EL (cell line): ENCODE data around the gene PLXNA2.
A peak's percentile ranks its signal among the peaks of the same experiment; 100 is the strongest.

ENCODE experiments used
- DNase-seq: peaks from one replicate; pipeline ENCODE4 v3.0.0-alpha.2; 2016

Gene PLXNA2

DNA sequence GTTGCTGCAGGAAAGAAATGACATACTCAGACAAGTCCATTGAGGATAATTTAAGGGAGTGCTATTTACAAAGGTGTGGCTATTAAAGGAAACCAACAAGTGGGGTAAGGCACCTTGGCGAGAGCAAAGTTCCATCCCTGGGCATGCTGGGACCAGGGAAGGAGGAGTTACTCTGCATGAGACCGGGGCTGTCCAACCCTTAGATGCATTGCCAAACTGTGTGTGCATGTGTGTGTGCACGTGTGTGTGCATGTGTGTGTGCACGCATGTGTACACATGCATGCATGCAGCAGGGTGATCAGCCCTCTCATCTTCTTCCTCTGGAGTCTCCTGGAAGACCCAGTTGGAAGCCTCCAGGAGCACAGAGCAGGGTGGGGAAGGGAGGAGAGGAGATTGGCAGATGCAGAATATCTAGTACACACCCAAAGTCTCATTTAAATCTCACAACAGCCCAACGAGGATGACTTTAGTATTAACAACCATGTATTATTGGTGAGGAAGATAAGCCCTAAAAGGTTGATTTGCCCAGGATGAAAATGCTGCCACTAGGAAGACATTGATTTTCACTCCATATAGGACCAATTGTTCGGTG lies 261.0 kb downstream of the PLXNA2 start:
- DNase-seq = no peak

DNA sequence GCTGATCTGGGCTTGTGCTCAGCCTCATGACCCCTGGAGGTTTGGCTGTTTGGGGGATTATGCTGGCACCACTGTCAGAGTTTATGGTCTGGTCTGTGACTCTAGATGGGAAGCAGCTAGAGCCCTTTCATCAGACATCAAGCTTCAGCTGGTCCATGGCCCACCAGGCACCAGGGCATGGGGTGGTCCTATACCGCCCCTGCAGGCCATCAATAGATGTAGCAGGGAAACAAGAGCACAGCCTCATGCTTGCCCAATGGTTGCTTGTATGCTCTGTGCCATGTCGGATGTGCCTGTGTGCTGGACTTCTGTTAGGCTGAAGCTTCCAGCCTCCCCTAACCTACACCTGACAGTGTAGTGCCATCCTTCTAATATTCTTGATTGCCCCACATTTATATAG lies 262.2 kb downstream of the PLXNA2 start:
- DNase-seq = peak; percentile 18

DNA sequence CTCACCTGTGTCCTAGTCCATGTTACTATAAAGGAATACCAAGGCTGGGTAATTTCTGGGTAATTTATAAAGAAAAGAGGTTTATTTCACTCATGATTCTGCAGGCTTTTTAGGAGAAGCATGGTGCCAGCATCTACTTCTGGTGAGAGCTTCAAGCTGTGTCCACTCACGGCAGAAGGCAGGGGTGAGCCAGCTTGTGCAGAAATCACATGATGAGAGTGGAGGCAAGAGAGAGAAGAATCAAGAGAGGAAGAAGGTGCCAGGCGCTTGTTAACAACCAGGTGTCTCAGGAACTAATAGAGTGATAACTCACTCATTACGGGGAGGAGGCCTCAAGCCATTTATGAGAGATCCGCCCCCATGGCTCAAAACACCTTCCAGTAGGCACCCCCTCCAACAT lies 265.7 kb downstream of the PLXNA2 start:
- DNase-seq = no peak

DNA sequence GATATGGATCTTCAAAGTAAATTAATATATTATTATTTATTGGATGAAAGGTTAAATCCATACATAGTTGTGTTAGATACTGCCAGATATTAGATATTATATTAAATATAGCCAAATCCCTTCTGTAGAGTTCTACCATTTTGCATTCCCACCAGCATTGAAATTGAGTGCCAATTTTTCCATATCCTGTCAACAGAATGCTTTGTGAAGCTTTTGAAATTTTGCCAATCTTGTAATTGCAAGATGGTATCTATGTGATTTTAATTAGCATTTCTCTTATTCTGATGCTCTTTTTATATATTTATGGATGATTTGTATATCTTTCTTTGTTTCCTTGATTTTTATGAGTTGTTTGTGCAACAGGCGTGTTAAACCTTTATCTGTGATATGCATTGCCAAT lies 266.3 kb downstream of the PLXNA2 start:
- no peak for DNase-seq

DNA sequence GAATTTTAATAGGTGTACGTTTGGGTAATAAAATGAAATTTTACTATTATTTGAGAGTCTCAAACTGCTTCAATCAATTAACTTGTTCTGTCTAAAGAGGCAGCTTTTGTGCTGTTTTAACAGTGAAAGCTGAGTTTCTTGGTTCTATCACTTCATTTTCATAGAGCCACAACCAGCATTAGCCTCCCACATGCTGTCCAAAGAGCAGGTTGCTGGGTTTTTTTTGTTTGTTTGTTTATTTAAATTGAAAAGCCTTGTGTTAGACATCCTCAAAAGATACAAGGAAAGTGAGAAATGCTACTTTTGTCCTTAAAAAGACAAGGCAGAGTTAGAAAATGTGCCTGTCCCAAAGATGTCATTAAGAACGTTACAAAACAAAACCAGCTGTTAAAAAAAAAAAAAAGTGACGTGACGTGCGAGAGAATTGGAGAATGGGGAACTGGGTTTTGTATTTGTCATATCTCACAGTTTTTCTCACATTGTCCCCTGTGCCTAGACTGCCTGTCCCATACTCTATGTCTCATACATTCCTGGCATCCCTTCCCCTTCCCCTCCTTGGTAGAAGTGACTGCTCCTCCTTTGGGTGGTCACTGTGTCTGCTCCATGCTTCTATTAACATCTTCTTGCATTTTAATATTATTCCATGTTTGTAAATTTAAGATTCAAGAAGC lies 270.2 kb downstream of the PLXNA2 start:
- no peak for DNase-seq

DNA sequence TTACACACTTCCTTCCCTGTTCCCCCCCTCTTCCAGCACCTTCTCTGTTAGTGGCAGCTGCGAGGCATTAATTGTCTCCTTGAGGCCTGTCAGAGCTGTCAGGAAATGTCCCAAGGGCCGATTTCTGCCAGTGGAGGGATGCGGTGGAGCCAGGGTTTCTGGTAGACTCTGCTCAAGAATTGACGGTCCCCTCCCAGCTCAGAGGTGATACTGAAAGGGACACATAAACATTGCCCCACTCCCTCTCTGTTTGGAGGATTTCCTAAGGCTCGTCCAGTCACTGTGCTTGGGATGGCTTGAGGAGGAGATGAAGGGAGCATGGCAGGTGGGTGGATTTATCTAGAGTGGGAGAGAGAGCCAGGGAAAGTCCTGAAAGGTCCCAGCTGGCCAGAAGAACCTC lies 271.8 kb downstream of the PLXNA2 start:
- no peak for DNase-seq
